Measurements from ENCODE around the gene ARSJ. TPM values are rescaled to one million over a fixed set of nuclear protein-coding genes. Genes with fewer than 3 reads are reported as not detected.

The ARSJ gene
- 10 to 100 TPM in 2 of 4 donors, 1 to 10 TPM in 2; 7.0 to 37.9 (median 9.8) TPM for total RNA-seq

- peak; percentile 55 to 66 for DNase-seq
- peak within 1 kb of the TSS; percentile 81 to 89 for H3K27ac ChIP-seq
- H3K27me3 ChIP-seq, result no peaks in the 10 kb centered on the region
- no peaks in the 10 kb centered on the region for H3K4me1 ChIP-seq
- no peaks in the 10 kb centered on the region for H3K9me3 ChIP-seq
- TF ChIP-seq POLR2A (IDR thresholded peaks at IDR 0.05) (peak; percentile 11 to 40), CTCF (IDR thresholded peaks at IDR 0.05) (peak in 1 of 4 experiments; percentile 3)
- H3K36me3 ChIP-seq, result no peaks in the 10 kb centered on the region
- H3K4me3 ChIP-seq, result peak within 1 kb of the TSS; percentile 49 to 61
- intact Hi-C loops (cut with DNase I; ENCODE audit: low total_unique reads), result no loop called here
Observed at GRCh38 chr4:113979148-113979904, at the start of gene ARSJ. ARSJ (minus strand) TSS chr4:113979647; CDS start chr4:113978834, 813 bp downstream.

GRCh38 chr4:114028071-114028470 lies 48.6 kb upstream of the ARSJ start:
- H3K9me3 ChIP-seq, result no peaks in the 10 kb centered on the region
- no peak for TF ChIP-seq POLR2A (IDR thresholded peaks at IDR 0.05)
- no peak for TF ChIP-seq CTCF (IDR thresholded peaks at IDR 0.05)
- H3K4me1 ChIP-seq, result no peaks in the 10 kb centered on the region
- intact Hi-C loops (cut with DNase I; ENCODE audit: low total_unique reads), result no loop called here
- no peak for DNase-seq
- H3K36me3 ChIP-seq, result no peaks in the 10 kb centered on the region
- H3K27ac ChIP-seq, result no peak overlapping the region
- H3K4me3 ChIP-seq, result no peak overlapping the region
- H3K27me3 ChIP-seq, result no peaks in the 10 kb centered on the region

GRCh38 chr4:114027596-114027995 lies 48.1 kb upstream of the ARSJ start:
- H3K27me3 ChIP-seq, result no peaks in the 10 kb centered on the region
- intact Hi-C loops (cut with DNase I; ENCODE audit: low total_unique reads), result no loop called here
- DNase-seq, result no peak
- no peaks in the 10 kb centered on the region for H3K36me3 ChIP-seq
- TF ChIP-seq CTCF (IDR thresholded peaks at IDR 0.05) (no peak), POLR2A (IDR thresholded peaks at IDR 0.05) (no peak)
- no peak overlapping the region for H3K4me3 ChIP-seq
- no peaks in the 10 kb centered on the region for H3K9me3 ChIP-seq
- H3K4me1 ChIP-seq, result no peaks in the 10 kb centered on the region
- no peak overlapping the region for H3K27ac ChIP-seq

- Histone ChIP-seq H3K27me3 (no peaks in the 10 kb centered on the region), H3K27ac (no peak overlapping the region), H3K4me1 (no peaks in the 10 kb centered on the region), H3K4me3 (no peak overlapping the region), H3K9me3 (no peaks in the 10 kb centered on the region), H3K36me3 (no peaks in the 10 kb centered on the region)
- TF ChIP-seq POLR2A (IDR thresholded peaks at IDR 0.05) (no peak), CTCF (IDR thresholded peaks at IDR 0.05) (no peak)
- intact Hi-C loops (cut with DNase I; ENCODE audit: low total_unique reads), result no loop called here
- DNase-seq, result no peak
Observed at GRCh38 chr4:114026447-114026846, 47.0 kb upstream of the ARSJ start.

GRCh38 chr4:114025176-114025777 lies 45.8 kb upstream of the ARSJ start:
- Histone ChIP-seq H3K27me3 (no peaks in the 10 kb centered on the region), H3K4me3 (no peak overlapping the region), H3K4me1 (no peaks in the 10 kb centered on the region), H3K9me3 (no peaks in the 10 kb centered on the region), H3K27ac (no peak overlapping the region), H3K36me3 (no peaks in the 10 kb centered on the region)
- no peak for DNase-seq
- intact Hi-C loops (cut with DNase I; ENCODE audit: low total_unique reads), result no loop called here
- TF ChIP-seq CTCF (IDR thresholded peaks at IDR 0.05), result no peak
- TF ChIP-seq POLR2A (IDR thresholded peaks at IDR 0.05), result no peak

Measured in uterus (tissue), 4 donors.